Measurements from ENCODE around the gene VAT1L.
A peak's percentile ranks its signal among the peaks of the same experiment; 100 is the strongest.
"Not testable (repeated sequence)": the region's sequence is repeated elsewhere in the genome, so short reads cannot be mapped to it uniquely, and the experiment has no call there.

VAT1L gene

DNA sequence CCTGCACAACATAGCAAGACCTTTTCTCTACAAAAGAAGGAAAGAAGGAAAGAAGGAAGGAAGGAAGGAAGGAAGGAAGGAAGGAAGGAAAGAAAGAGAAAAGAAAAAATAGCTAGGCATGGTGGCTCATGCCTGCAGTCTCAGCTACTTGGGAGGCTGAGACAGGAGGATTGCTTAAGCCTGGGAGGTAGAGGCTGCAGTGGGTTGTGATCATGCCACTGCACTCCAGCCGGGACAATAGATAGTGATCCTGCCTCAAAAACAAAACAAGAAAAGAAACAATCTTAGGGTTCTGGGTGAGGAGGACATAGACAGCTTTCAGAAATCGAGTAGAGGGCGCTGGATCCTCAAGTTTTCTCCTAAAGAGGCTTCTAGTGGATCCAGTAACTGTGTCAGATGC is 174.3 kb downstream of the VAT1L start:
- DNase-seq = no peak

GRCh38 chr16:77963185-77964044 is 175.1 kb downstream of the VAT1L start:
- no peak for DNase-seq

DNA sequence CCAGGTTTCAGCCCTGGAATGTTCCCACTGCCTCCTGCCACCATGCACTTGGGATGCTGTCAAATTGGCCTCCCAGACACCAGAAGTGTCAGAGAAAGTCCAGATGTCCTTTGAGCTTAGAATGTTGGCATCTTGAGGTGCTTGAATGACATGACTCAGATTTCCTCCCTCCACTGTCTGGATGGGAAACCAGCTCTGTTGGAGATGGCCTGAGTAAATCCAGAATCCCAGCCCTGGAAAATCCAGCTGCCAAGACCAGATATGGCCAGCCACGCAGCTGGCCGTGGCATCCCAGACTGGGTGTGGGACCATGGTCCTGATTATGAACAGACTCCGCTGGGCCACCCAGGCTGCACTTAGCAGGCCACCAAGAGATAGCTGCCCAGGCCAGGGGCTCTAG is 177.0 kb downstream of the VAT1L start:
- no peak for DNase-seq

- no peak for DNase-seq
These were observed 178.9 kb downstream of the VAT1L start for GRCh38 chr16:77967054-77967904.

DNA sequence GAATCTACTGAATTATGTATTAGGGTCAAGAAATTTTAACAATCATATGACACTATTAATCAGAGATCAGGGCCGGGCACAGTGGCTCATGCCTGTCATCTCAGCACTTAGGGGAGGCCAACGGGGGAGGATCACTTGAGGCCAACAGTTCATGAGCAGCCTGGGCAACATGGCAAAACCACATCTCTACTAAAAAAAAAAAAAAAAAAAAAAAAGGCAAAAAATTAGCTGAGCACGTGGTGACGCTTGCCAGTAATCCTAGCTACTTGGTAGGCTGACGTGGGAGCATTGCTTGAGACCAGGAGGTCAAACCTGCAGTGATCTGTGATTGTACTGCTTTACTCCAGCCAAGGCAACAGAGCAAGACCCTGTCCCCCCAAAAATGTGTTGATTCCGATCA is 181.5 kb downstream of the VAT1L start:
- no peak for DNase-seq

DNA sequence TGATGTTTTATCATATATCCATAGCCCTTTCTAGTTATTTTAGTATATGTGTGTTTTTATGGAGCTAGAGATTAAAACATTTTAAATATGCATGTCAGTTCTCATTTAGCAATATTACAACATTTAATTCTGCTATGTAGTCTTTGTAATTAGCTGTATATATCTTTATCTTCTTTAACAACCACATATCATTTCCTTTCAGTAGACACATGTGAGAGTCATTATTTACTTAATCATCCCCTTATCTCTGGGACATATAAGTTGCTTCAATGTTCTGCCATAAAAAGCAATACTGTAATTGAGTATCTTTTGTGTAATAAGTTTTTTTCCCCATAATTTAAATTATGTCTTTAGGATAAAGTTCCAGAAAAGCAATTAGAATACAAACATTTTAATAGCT is 182.0 kb downstream of the VAT1L start:
- DNase-seq = no peak

DNA sequence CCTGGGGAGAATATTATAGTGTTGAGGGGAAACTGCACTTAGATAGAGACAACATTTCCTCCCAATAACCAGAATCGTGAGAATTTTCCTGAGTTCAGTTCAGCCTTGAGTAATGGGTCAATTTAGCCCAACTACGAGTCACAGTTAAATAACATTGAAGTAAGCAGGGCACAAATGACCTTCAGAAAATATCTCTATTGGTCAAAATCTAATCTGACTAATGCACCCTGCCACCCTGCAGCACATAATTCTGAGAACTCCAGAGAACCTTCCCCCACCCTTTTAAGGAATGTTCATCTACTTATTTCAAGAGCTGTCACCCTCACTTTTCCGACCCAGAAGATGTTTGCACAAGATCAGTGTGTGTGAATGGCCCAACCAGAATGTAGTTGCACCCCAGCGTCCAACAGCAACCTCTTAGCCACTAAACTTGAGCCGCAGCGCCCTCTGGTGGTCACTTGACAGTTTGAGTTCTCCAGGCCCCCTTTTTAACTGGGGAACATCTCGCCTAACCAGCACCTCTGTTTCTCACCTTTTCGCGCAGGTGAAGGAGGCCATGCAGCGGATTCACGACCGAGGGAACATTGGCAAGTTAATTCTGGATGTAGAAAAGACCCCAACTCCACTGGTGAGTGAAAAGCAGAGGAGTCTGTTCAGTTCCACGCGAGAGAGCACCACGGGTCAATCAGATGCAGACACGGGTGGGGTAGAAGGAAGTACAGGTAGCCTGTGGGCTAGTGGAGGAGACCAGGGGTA is 183.1 kb downstream of the VAT1L start:
- DNase-seq = peak; percentile 72

- DNase-seq = no peak
These were observed 183.7 kb downstream of the VAT1L start for GRCh38 chr16:77972062-77972392.

DNA sequence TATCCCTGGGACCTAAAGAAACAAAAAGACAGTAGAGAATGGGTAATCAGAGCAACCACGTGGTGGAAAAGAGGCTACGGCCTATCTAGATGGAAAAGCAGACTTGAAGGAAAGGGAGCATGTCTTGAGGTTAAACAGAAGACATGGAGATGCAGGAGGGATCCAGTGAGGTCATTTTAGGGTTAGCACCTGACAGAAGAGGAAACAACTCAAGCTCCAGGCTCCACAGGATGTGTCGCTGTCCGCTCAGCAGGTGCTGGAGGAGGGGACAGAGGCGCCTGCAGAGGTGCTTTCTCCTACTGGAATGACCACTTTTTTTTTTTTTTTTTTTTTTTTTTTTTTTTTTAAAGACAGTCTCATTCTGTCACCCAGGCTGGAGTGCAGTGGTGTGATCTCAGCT is 186.5 kb downstream of the VAT1L start:
- no peak for DNase-seq

- DNase-seq = no peak
These were observed 187.6 kb downstream of the VAT1L start for GRCh38 chr16:77975942-77976341.

- DNase-seq = no peak
These were observed 189.0 kb downstream of the VAT1L start for GRCh38 chr16:77977339-77977738.

- DNase-seq = no peak
These were observed 196.7 kb downstream of the VAT1L start for GRCh38 chr16:77985111-77985510.

DNA sequence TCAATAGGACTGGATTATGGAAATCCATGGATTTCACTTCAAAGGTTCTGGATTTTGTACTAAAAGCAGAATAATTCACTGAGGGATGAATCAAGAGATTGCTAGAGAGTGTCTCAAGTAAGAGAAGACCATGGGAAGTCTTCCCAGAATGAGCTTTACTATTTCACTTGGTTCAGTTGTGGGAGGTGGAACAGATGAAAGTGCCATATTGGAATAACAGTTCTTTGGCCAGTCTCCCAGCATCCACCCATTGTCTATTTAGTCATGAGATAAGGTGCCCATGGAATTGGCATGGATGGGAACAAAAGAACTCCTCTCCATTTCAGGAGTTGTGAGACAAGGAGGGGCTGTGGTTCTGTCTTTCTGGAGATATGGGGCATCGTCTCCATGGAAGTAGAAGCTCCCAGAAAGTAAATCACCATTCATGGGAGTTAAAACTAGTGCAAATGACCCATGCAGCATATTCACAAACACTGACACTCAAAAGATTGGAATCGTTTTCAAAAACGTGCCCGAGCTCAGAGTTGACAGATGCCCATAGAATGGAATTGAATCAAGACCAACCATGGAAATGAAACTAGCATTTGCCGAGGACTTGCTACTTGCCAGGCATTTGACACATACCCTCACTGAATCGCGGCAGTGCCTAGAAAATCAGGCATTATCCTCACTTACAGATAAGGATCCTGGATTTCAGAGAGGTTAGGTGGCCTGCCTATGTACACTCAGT is 197.8 kb downstream of the VAT1L start:
- DNase-seq = no peak

DNA sequence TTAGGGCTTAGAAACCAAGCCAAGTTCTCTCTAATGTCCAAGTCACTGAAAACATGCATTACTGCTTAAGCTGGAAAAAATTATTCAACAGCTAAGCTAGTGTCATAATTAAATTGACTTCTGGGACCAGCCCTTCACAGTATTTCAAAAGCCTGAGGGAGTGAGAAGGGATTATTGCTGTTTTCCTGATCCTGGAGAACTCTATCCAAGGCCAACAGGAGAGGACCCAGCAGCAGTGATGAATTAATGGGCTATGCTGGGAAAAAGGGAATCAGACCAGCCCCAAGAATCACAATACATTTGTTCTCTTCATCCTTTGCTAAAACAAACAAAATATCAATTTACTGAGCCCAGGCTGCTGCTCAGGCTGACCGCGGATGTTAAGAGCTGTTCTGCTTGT is 199.4 kb downstream of the VAT1L start:
- DNase-seq = no peak

DNA sequence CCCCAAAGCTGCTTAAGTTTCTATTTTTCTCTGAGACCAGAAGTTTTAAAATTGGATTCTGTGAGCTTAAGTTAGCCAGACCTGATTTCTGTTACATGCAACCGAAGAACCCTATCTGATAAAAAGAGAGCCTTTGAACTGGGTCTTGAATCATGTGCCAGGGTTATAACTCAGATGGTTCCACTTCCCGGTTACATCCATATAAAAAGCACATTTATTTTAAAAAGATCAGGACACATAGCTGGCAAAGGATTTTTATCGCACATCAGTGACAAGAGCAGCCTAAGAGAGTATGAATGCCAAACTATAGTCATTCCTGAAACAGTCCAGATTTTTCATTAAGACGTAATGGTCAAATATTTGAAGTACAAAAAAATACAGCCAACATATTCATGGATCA is 201.5 kb downstream of the VAT1L start:
- no peak for DNase-seq

DNA sequence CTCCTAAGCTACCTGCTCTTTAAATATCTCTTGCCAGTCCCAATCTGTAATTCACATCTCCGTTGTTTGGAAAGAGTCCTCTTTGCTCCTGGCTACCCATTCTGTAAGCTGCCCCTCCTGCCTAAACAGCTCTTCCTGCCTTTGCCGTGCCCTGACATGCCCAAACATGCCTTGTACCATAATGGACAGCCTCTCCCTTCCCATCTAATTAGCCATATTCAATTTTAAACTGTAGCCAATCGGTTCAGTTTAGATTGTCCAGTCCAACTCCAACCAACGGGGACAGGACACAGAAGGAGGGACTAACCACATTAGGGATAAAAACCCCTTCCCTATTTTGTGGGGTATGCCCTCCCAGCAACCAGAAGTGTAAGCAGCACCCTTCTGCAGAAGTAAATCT is 203.3 kb downstream of the VAT1L start:
- DNase-seq = no peak

DNA sequence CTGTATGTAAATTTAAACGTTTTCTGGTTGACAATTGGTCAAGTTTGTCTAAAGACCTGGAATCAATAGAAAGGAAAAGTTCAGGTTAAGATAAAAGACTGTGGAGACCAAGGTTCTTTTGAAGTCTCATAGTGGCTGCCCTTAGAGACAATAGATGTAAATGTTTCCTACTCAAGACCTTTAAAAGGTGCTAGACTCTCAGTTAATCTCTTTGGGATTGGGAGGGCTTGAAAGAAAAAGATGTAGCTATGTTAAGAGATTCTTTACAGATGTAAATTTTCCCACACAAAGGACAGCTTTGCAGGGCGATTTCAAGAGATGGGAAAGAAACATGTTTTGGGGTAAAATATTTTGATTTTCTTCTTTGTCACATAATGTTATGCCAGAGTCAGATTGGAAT is 204.0 kb downstream of the VAT1L start:
- not testable (repeated sequence) for DNase-seq

DNA sequence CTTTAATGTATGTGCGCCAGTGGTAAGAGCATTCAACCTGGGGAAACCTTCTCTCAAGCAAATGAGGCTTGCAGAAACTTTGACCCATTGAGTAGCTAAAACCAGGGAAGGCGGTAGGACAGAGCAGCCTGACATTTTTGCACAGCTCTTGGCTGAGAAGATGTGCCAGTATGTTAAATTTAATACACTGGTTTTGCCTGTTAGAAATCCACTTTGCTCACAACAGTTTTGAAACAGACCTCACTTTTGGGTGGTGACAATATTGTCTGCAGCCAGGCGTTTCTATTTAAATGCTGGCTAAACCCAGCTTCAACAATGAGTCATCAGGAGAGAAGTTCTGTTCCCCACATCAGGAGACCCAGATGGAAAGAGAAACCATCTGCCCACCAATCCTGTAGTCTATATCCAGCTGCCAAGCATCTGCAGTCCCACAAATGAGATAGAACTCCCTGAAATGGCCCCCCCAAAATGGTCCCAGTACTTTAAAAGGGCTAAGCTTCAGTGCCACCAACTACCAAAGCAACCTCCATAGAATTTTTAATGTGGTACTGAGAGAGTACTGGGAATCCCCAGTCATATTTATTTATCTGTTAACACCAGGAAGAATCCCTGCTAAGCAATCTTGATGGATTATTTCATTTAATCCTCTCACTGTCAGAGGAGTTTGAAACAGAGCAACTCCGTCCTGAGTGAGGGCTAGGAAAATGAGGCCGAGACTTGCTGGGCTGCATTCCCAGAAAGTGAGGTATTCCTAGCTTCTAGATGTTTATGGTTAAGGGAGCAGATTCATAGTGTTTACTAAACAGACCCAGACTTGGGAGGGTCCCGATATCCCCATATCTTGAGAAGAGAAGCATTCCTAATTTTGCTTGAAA is 205.0 kb downstream of the VAT1L start:
- DNase-seq = no peak

GRCh38 chr16:77995843-77996455 is 207.6 kb downstream of the VAT1L start:
- no peak for DNase-seq

DNA sequence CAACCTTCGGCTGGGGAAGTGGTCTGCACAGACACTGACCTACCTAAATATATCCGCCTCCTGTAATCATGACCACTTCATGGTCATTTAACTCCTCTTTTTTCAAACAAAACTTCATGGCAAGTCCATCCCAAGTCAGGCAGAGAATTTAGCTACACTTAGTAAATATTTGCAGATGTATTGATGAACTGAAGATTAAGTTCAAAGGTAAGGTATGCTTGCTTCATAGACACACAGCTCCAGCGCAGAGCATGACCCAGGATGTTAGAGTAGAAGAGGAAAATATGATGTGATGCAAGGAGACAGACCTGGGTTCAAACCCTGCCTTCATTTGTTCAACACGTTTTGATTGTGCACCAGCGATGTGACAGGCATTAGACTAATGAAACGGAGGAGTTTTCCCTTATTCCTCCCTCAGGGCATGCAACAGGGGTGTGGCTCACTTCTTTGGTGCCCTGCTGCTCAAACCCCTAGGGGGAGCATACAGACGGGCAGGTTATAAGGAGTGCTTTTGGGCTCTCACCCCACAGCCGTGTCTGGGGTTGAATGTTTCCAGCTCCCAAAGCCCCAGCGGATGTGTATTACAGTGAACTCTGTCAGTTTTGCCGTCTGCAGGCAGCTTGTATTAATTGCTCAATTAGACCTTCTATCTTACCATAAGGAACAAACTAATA is 210.1 kb downstream of the VAT1L start:
- no peak for DNase-seq

Measured in COR-L47 (cell line).